ENCODE measurements around the gene EIF4G3. TPM values are rescaled to one million over a fixed set of nuclear protein-coding genes. Genes with fewer than 3 reads are reported as not detected.

The EIF4G3 gene
- total RNA-seq, 2 experiments from 2014 or later, result 56.7 to 64.3 TPM

DNA sequence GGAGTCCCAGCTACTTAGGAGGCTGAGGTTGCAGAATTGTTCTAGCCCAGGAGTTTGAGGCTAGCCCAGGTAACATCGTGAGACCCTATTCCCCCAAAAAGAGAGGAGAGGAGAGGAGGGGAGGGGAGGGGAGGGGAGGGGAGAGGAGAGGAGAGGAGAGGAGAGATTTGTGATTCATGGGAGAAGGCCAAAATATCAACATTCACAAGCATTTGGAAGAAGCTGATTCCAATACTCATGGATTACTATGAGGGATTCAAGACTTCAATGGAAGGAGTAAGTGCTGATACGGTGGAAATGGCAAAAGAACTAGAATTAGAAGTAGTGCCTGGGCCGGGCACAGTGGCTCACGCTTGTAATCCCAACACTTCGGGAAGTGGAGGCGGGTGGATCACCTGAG is 187.8 kb downstream of the EIF4G3 start:
- DNase-seq (no peak), ATAC-seq (no peak)
- Mint-ChIP-seq H3K9me3 (ENCODE audit: low read depth) (no peaks in the 10 kb centered on the region), H3K27ac (no peak overlapping the region), H3K4me3 (no peak overlapping the region), H3K36me3 (peaks cover 7% of the 10 kb centered on the region), H3K27me3 (no peaks in the 10 kb centered on the region), H3K4me1 (peaks cover 26% of the 10 kb centered on the region)
- CTCF ChIA-PET, result no interaction called here

DNA sequence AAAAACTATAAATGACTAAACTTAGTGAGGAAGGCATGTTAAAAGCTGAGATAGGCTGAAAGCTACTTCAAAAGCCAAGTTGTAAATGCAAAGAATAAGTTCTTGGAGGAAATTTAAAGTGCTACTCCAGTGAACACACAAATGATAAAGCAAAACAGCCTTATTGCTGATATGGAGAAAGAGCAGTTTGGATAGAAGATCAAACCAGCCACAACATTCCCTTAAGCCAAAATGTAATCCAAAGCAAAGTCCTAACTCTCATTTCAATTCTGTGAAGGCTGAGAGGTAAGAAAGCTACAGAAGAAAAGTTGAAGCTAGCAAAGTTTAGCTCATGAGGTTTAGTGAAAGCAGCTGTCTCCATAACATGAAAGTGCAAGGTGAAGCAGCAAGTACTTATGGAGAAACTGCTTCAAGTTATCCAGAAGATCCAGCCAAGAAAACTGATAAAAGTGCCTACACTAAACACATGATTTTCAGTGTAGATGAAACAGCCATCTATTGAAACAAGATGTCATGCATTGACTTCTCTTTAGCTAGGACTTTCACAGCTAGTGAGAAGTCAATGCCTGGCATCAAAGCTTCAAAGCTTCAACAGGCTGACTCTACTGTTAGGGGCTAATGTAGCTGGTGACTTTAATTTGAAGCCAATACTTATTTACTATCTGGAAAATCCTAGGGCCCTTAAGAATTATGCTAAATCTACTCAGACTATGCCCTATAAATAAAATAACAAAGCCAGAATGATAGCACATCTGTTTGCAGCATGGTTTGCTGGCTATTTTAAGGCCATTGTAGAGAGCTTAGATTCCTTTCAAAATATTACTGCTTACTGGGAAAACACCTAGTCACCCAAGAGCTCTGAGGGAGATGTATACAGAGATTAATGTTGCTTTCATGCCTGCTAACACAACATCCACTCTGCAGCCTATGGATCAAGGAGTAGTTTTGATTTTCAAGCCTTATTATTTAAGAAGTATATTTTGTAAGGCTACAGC is 188.6 kb downstream of the EIF4G3 start:
- Mint-ChIP-seq H3K36me3 (peaks cover 7% of the 10 kb centered on the region), H3K9me3 (ENCODE audit: low read depth) (no peaks in the 10 kb centered on the region), H3K4me1 (peaks cover 19% of the 10 kb centered on the region), H3K4me3 (no peak overlapping the region), H3K27ac (no peak overlapping the region), H3K27me3 (no peaks in the 10 kb centered on the region)
- ATAC-seq, result no peak
- DNase-seq, result no peak
- CTCF ChIA-PET, result interaction anchor here (0.7 to 1.1 kb wide), 3 partner anchors 34 to 207 kb away, joined by 3 to 4 read pairs (median 3); no protein-coding TSS in a partner anchor

DNA sequence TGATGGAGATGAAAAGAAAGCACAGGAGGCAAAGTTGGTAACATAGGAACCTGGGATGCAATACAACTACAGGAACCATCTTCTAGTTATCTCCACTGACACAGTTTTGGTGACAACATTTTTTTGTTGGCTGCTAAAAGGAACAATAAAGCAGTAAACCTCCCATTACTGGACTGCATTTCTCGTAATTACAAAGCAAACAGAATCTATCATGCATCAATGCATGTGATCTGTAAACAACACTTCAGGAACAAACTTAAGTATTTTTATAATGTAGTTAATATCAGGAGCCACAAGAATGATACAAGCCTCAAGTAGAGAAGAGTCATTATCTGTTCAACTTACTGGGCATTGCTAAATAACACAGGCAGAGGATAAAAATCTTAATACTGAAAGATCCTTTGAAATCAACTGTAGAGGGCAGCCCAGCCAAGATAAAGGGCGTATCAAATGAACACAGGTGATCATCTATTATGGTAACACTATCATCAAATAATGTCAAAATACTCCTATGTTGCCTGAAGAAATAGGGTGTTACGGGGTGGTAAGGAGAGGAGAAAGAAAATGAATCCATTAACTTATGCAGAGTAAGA is 193.3 kb downstream of the EIF4G3 start:
- H3K9me3 Mint-ChIP-seq (ENCODE audit: low read depth), result no peaks in the 10 kb centered on the region
- H3K27ac Mint-ChIP-seq, result no peak overlapping the region
- no peak overlapping the region for H3K4me3 Mint-ChIP-seq
- ATAC-seq (no peak), DNase-seq (no peak)
- H3K4me1 Mint-ChIP-seq, result peaks cover 2% of the 10 kb centered on the region
- peaks cover 2% of the 10 kb centered on the region for H3K36me3 Mint-ChIP-seq
- H3K27me3 Mint-ChIP-seq, result no peaks in the 10 kb centered on the region
- CTCF ChIA-PET, result interaction anchor here (0.8 to 6.1 kb wide), 3 partner anchors 34 to 212 kb away, joined by 3 to 43 read pairs (median 3); no protein-coding TSS in a partner anchor

DNA sequence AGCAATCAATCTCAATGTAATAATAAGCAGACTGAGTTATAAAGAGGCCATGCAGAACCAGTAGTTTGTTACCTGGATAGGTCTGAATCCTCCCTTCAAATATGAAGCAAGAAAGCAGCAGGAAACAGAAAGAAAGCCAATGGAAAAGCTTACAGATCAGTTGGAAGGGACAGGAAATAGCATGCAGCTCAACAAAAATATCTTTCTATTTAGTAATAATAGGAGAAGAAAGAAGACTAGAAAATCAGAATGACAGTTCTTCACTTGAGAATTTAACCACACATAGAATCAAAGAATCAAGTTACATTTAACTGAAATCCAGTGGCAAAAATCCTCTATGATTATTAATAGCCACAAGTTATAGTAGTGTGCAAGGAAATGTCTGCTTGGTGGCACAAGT is 194.4 kb downstream of the EIF4G3 start:
- no peak for DNase-seq

DNA sequence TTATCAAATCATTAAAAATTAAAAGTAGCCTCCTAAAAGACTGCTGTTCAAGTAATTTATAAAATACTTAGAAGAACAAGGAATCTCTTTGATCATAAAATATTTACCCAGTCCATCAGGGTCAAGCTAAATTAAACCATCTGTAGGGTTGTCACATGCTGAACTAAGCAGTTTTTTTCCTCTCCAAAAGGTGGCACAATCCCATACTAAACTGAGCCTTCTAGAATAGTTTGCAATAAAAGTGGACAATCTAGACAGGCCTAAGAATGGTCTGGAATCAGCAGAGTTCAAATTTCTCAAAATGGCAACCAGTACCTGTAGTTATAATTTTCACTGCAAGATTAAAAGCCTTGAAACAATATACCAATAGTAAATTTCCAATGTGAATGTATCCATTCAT is 194.8 kb downstream of the EIF4G3 start:
- CTCF ChIA-PET, result interaction anchor here (0.8 to 6.1 kb wide), 3 partner anchors 39 to 213 kb away, joined by 3 to 43 read pairs (median 3); no protein-coding TSS in a partner anchor

More for the DNA sequence above, 194.4 kb downstream of the EIF4G3 start:
- Mint-ChIP-seq H3K4me1 (peaks cover 2% of the 10 kb centered on the region), H3K27ac (no peak overlapping the region), H3K27me3 (no peaks in the 10 kb centered on the region), H3K4me3 (no peak overlapping the region), H3K9me3 (ENCODE audit: low read depth) (no peaks in the 10 kb centered on the region), H3K36me3 (peaks cover 2% of the 10 kb centered on the region)
- CTCF ChIA-PET, result interaction anchor here (0.9 to 6.1 kb wide), 3 partner anchors 39 to 213 kb away, joined by 3 to 43 read pairs (median 3); no protein-coding TSS in a partner anchor
- no peak for ATAC-seq

DNA sequence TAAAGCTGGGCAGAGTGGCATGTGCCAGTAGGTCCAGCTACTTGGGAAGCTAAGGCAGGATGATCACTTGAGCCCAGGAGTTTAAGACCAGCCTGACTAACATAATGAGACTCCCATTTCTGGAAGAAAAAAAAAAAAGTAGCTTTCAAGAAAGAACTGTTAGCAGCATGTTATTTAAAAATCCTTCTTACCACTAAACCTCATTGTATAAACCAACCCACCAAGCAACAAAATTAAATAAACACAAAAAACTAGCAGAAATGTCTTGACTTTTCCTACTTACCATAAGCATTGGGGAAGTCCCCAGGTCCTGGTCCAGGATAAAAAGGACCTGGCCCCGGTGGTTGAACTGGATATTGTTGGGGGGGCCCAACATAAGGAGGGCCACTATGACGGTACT is 196.6 kb downstream of the EIF4G3 start:
- CTCF ChIA-PET, result interaction anchor here (0.6 to 6.1 kb wide), 4 partner anchors 11 to 345 kb away, joined by 3 to 43 read pairs (median 4); no protein-coding TSS in a partner anchor

More for the DNA sequence above, 194.8 kb downstream of the EIF4G3 start:
- no peak for DNase-seq
- Mint-ChIP-seq H3K36me3 (peaks cover 2% of the 10 kb centered on the region), H3K27ac (no peak overlapping the region), H3K27me3 (no peaks in the 10 kb centered on the region), H3K9me3 (ENCODE audit: low read depth) (no peaks in the 10 kb centered on the region), H3K4me1 (peaks cover 2% of the 10 kb centered on the region), H3K4me3 (no peak overlapping the region)
- no peak for ATAC-seq

DNA sequence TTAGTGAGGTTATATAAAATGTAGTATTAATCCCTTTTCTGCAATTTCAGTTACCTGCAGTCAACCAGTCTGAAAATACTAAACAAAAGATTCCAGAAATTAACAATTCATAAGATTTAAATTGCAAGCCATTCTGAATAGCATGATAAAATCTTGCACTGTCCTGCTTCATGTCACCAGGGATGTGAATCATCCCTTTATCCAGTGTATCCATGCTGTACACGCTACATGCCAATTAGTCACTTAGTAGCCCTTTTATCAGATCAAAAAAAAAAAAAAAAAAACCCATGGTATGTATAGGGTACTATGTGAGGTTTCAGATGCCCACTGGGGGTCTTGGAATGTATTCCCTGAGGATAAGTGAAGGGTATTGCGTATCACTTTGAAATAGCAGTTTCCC is 198.3 kb downstream of the EIF4G3 start:
- H3K4me3 Mint-ChIP-seq, result no peak overlapping the region
- H3K27ac Mint-ChIP-seq, result no peak overlapping the region
- ATAC-seq, result no peak
- peaks cover 8% of the 10 kb centered on the region for H3K36me3 Mint-ChIP-seq
- CTCF ChIA-PET, result no interaction called here
- no peaks in the 10 kb centered on the region for H3K27me3 Mint-ChIP-seq
- no peaks in the 10 kb centered on the region for H3K9me3 Mint-ChIP-seq (ENCODE audit: low read depth)
- peaks cover 2% of the 10 kb centered on the region for H3K4me1 Mint-ChIP-seq
- DNase-seq, result no peak

More for the DNA sequence above, 196.6 kb downstream of the EIF4G3 start:
- Mint-ChIP-seq H3K4me1 (peaks cover 2% of the 10 kb centered on the region), H3K27ac (no peak overlapping the region), H3K9me3 (ENCODE audit: low read depth) (no peaks in the 10 kb centered on the region), H3K4me3 (no peak overlapping the region), H3K27me3 (no peaks in the 10 kb centered on the region), H3K36me3 (peaks cover 2% of the 10 kb centered on the region)
- DNase-seq (no peak), ATAC-seq (no peak)

DNA sequence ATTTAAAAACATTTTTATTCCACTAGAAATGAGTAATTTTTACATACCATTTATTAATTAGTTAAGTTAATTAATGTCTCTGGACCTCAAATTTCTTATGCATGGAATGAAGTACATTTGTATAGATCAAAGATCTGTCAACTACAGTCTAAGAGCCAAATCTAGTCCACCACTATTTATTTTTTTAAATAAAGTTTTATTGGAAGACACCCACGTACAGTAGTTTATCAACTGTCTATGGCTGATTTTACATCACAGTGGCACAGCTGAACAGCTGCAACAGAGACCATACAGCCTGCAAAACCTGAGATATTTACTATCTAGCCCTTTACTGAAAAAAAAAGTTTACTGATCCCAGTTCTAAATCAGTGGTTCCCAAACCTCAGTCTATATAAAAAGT is 201.0 kb downstream of the EIF4G3 start:
- Mint-ChIP-seq H3K4me3 (no peak overlapping the region), H3K9me3 (ENCODE audit: low read depth) (no peaks in the 10 kb centered on the region), H3K27me3 (no peaks in the 10 kb centered on the region), H3K4me1 (no peaks in the 10 kb centered on the region), H3K27ac (no peak overlapping the region), H3K36me3 (peaks cover 18% of the 10 kb centered on the region)
- CTCF ChIA-PET, result no interaction called here
- ATAC-seq (no peak), DNase-seq (no peak)

DNA sequence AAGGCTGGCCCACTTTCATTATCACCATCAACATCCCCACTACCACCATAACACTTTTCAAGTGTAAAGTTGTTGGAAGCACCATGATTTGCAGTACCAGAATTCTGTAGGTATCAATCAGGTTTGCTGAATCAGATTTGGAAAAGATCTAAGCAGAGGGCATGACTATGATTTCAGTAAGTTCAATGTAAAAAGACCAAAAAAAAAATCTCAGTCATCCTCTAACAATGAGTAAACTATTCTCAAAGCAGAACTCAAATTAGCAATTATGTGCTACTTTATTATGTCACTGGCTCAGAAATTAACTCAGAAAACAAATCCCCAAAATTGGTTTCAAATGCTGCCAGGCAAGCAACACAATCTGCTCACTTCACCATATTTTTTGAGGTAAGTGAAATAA is 201.7 kb downstream of the EIF4G3 start:
- Mint-ChIP-seq H3K9me3 (ENCODE audit: low read depth) (no peaks in the 10 kb centered on the region), H3K36me3 (peaks cover 18% of the 10 kb centered on the region), H3K4me1 (no peaks in the 10 kb centered on the region), H3K27me3 (no peaks in the 10 kb centered on the region), H3K4me3 (no peak overlapping the region), H3K27ac (no peak overlapping the region)
- DNase-seq (no peak), ATAC-seq (no peak)
- CTCF ChIA-PET, result no interaction called here

DNA sequence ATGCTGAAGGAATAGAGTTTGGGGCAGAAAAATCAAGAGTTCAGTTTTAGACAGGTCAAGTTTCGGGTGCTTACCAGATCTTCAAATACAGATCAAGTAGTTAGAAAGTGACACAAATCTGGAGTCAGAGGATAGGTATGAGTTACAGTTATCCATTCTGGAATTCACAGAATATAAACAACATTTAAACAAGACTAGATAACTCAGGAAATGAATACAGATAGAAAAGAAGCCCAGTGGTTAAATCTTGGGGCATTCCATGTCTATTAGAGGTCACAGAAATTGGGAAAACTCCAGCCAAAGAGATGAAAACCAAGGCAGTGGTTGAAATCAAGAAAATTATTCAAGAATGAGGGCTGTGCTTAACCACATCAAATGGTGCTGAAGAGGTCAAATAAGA is 202.6 kb downstream of the EIF4G3 start:
- ATAC-seq (no peak), DNase-seq (no peak)
- Mint-ChIP-seq H3K27me3 (no peaks in the 10 kb centered on the region), H3K4me1 (no peaks in the 10 kb centered on the region), H3K4me3 (no peak overlapping the region), H3K9me3 (ENCODE audit: low read depth) (no peaks in the 10 kb centered on the region), H3K27ac (no peak overlapping the region), H3K36me3 (peaks cover 19% of the 10 kb centered on the region)
- CTCF ChIA-PET, result no interaction called here

DNA sequence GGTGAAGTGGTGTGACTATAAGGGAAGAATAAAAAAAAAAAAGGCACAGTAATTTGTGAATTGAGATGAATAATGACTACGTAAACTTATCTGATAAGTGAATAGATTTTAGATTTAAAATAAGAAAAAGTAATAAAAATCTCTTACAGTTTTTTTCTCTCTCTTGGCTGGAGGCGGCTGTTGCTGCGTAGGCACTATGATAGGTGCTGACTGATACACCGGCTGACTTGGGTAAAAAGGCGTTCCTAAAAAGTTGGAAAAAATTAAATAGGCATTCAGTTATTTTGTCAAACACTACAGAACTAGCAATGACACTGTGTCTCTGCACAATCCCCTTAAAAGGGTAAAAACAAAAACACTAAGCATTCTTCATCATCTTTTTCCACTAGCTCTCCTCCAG is 203.8 kb downstream of the EIF4G3 start:
- Mint-ChIP-seq H3K36me3 (peaks cover 20% of the 10 kb centered on the region), H3K4me1 (no peaks in the 10 kb centered on the region), H3K27ac (no peak overlapping the region), H3K4me3 (no peak overlapping the region), H3K9me3 (ENCODE audit: low read depth) (no peaks in the 10 kb centered on the region), H3K27me3 (no peaks in the 10 kb centered on the region)
- DNase-seq (no peak), ATAC-seq (no peak)
- CTCF ChIA-PET, result interaction anchor here (1.1 to 1.8 kb wide), 2 partner anchors 10 to 222 kb away, joined by 3 to 4 read pairs; no protein-coding TSS in a partner anchor

DNA sequence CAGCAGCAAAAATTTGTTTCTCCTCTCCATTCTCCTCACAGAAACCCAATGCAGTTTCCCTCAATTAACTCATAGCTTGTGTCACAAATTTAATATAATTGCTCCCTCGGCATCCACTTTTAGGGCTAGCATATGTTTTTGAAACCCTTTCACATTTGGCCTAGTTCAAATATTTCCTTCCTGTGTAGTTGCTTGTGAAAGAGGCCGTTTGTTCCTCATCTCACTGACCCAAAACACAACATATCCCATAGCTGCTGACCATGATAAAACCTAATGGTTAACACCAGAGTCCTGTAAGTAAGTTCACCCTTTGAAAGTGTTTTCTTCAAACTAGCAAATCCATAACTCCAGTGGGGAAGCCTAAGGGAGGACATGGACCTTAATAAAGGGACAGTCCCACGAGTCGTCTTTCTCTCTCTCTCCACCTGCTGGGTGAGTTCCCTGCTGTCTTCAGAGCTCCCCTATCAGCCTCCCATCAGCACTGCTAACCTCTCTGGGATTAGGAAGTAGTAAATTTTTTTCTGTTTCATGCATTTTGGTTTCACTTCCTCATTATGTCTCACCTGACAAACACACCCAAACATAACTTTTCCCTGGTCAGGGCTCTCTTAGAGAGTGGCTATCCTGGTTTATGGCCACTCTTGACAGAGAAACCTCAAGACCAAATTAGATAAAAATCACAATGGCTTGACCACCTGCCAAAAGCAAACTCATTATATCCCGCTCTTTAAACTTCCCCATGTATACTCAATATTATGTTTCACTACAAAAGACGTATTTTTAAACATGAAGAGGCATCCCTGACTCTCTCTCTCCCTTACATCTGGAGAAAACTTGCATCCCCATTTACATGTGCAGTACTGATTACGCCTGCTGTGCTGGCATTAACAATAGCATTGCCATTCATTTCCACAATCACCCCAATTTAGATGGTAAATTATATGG is 211.9 kb downstream of the EIF4G3 start:
- H3K4me3 Mint-ChIP-seq, result no peak overlapping the region
- no peak overlapping the region for H3K27ac Mint-ChIP-seq
- H3K36me3 Mint-ChIP-seq, result peaks cover 7% of the 10 kb centered on the region
- no peaks in the 10 kb centered on the region for H3K9me3 Mint-ChIP-seq (ENCODE audit: low read depth)
- DNase-seq (no peak), ATAC-seq (no peak)
- peaks cover 12% of the 10 kb centered on the region for H3K4me1 Mint-ChIP-seq
- no peaks in the 10 kb centered on the region for H3K27me3 Mint-ChIP-seq
- CTCF ChIA-PET, result no interaction called here

Measured in activated CD8-positive, alpha-beta memory T cell treated with anti-CD3 and anti-CD28 coated beads, Interleukin-2, amount 10 ng/mL, durations not matched to agents 7 days and 5 days (primary cell).